OCI-LY3 (cell line): ENCODE data around the gene ACACB.

Experiments used
- H2AFZ ChIP-seq: fragments of 200-600, 300-600 bp; shearing (Covaris generic); 2 replicates; pipeline ENCODE4 v1.6.0; 2014; ENCODE audit warnings: antibody characterized with exemption, low read depth, low read length
- H3K27ac ChIP-seq: fragments of 200-600, 300-600 bp; sonication (generic); 2 replicates; pipeline ENCODE4 v1.5.1; 2014; ENCODE audit warnings: mild to moderate bottlenecking, low read length, moderate library complexity, mixed read lengths
- H3K27me3 ChIP-seq: fragments of 200-600, 300-600 bp; sonication (generic); 2 replicates; pipeline ENCODE4 v1.6.1; 2014; ENCODE audit warnings: low read depth, low read length, mixed read lengths
- H3K36me3 ChIP-seq: fragments of 200-600, 300-600 bp; sonication (generic); replicated peaks from 2 replicates; pipeline ENCODE3; 2014; ENCODE audit warnings: low read depth, low read length, mixed read lengths
- H3K4me1 ChIP-seq: fragments of 300-600, 200-600 bp; sonication (generic); 2 replicates; pipeline ENCODE4 v1.6.1; 2014; ENCODE audit warnings: low read length, mixed read lengths
- H3K4me2 ChIP-seq: fragments of 200-600, 300-600 bp; sonication (generic); 2 replicates; pipeline ENCODE4 v1.6.1; 2014; ENCODE audit warnings: low read length, mixed read lengths
- H3K4me3 ChIP-seq: fragments of 300-600, 200-600 bp; sonication (generic); 2 replicates; pipeline ENCODE4 v1.5.1; 2014; ENCODE audit warnings: antibody characterized with exemption, mild to moderate bottlenecking, low read length, moderate library complexity
- H3K79me2 ChIP-seq: fragments of 300-600, 200-600 bp; shearing (Covaris generic); 2 replicates; pipeline ENCODE4 v1.6.1; 2014; ENCODE audit warnings: mild to moderate bottlenecking, low read length, mixed read lengths
- H3K9ac ChIP-seq: fragments of 300-600, 200-600 bp; shearing (Covaris generic); 2 replicates; pipeline ENCODE4 v1.6.0; 2014; ENCODE audit warnings: mild to moderate bottlenecking, low read length, moderate library complexity
- H3K9me3 ChIP-seq: fragments of 200-600, 300-600 bp; shearing (Covaris generic); 2 replicates; pipeline ENCODE4 v1.6.1; 2014; ENCODE audit warnings: low read length, mixed read lengths; ENCODE audit not compliant: insufficient read depth
- H4K20me1 ChIP-seq: fragments of 200-600, 300-600 bp; sonication (generic); 2 replicates; pipeline ENCODE4 v1.6.1; 2016; ENCODE audit warnings: low read length, mixed read lengths; ENCODE audit not compliant: insufficient read depth
- CTCF ChIP-seq: fragments of 200-600, 300-600 bp; sonication (generic); IDR thresholded peaks from 2 replicates; pipeline ENCODE4 v1.5.1; 2014; ENCODE audit warnings: antibody characterized with exemption, low read length, low read depth
- EZH2phosphoT487 ChIP-seq: fragments of 200-600 bp; shearing (Covaris generic); IDR thresholded peaks from 2 replicates; pipeline ENCODE4 v1.6.1; 2018; ENCODE audit warnings: antibody characterized with exemption, mixed run types, low read depth

Gene ACACB

GRCh38 chr12:109097435-109098182 is 18.8 kb upstream of the ACACB start, which contains the start of gene UNG:
TSS of gene UNG (plus strand) at chr12:109097597. CDS start at chr12:109097680, 83 bp downstream.
- TF ChIP-seq CTCF (no peak), EZH2phosphoT487 (no peak)
- H3K4me2 ChIP-seq, result peak within 1 kb of the TSS; percentile 85
- peak within 1 kb of the TSS; percentile 94 for H2AFZ ChIP-seq
- H3K9ac ChIP-seq, result peak within 1 kb of the TSS; percentile 77
- H3K4me3 ChIP-seq, result peak within 1 kb of the TSS; percentile 93
- no peaks in the 10 kb centered on the region for H4K20me1 ChIP-seq
- peaks cover 23% of the 10 kb centered on the region for H3K79me2 ChIP-seq
- peaks cover 21% of the 10 kb centered on the region for H3K4me1 ChIP-seq
- H3K36me3 ChIP-seq, result peaks cover 29% of the 10 kb centered on the region
- H3K27ac ChIP-seq, result peak within 1 kb of the TSS; percentile 51
- no peaks in the 10 kb centered on the region for H3K9me3 ChIP-seq
- no peaks in the 10 kb centered on the region for H3K27me3 ChIP-seq

- H3K9ac ChIP-seq, result peak overlapping the region; percentile 65
- peaks cover 20% of the 10 kb centered on the region for H3K4me1 ChIP-seq
- no peak overlapping the region for H3K27ac ChIP-seq
- no peaks in the 10 kb centered on the region for H4K20me1 ChIP-seq
- no peak for TF ChIP-seq CTCF
- no peak for TF ChIP-seq EZH2phosphoT487
- peak overlapping the region; percentile 93 for H3K4me3 ChIP-seq
- peak overlapping the region; percentile 82 for H3K4me2 ChIP-seq
- peaks cover 30% of the 10 kb centered on the region for H3K36me3 ChIP-seq
- no peaks in the 10 kb centered on the region for H3K27me3 ChIP-seq
- no peak overlapping the region for H2AFZ ChIP-seq
- H3K79me2 ChIP-seq, result peaks cover 17% of the 10 kb centered on the region
- H3K9me3 ChIP-seq, result no peaks in the 10 kb centered on the region
Measured at GRCh38 chr12:109098183-109098604, 18.2 kb upstream of the ACACB start.

GRCh38 chr12:109098651-109099050 is 17.7 kb upstream of the ACACB start:
- no peaks in the 10 kb centered on the region for H3K9me3 ChIP-seq
- peaks cover 18% of the 10 kb centered on the region for H3K4me1 ChIP-seq
- H3K4me3 ChIP-seq, result peak overlapping the region; percentile 93
- H4K20me1 ChIP-seq, result no peaks in the 10 kb centered on the region
- H2AFZ ChIP-seq, result no peak overlapping the region
- peaks cover 35% of the 10 kb centered on the region for H3K36me3 ChIP-seq
- H3K79me2 ChIP-seq, result peaks cover 16% of the 10 kb centered on the region
- H3K27me3 ChIP-seq, result no peaks in the 10 kb centered on the region
- TF ChIP-seq EZH2phosphoT487 (no peak), CTCF (no peak)
- H3K4me2 ChIP-seq, result peak overlapping the region; percentile 82
- no peak overlapping the region for H3K27ac ChIP-seq
- peak overlapping the region; percentile 65 for H3K9ac ChIP-seq

- Histone ChIP-seq H3K4me1 (peaks cover 16% of the 10 kb centered on the region), H3K9me3 (no peaks in the 10 kb centered on the region), H3K27me3 (no peaks in the 10 kb centered on the region), H3K4me3 (no peak overlapping the region), H2AFZ (no peak overlapping the region), H3K27ac (no peak overlapping the region), H3K4me2 (0 out of 2 replicates have a peak overlapping the region, but pooled peaks have one; percentile 82), H4K20me1 (no peaks in the 10 kb centered on the region), H3K79me2 (peaks cover 16% of the 10 kb centered on the region), H3K36me3 (peaks cover 39% of the 10 kb centered on the region), H3K9ac (no peak overlapping the region)
- no peak for TF ChIP-seq CTCF
- TF ChIP-seq EZH2phosphoT487, result no peak
Measured at GRCh38 chr12:109099431-109100020, 16.9 kb upstream of the ACACB start.
